Measurements from ENCODE around the gene BTK. TPM values are rescaled to one million over a fixed set of nuclear protein-coding genes. Genes with fewer than 3 reads are reported as not detected.

BTK gene
- total and polyA plus RNA-seq, 9 of the 15 experiments (the other 6 are each of a cell fraction or from before 2014, with no cell fraction given): 14.9 to 93.4 (median 65.2) TPM

- TF ChIP-seq CHD7 (IDR thresholded peaks at IDR 0.05; ENCODE audit: low read depth, low read length) (no peak), RFX5 (IDR thresholded peaks at IDR 0.05; ENCODE audit: low read depth, low read length) (no peak), SP1 (CRISPR knock-in tag; IDR thresholded peaks at IDR 0.05) (no peak), MED1 (CRISPR knock-in tag; IDR thresholded peaks at IDR 0.05; ENCODE audit: borderline replicate concordance) (no peak), GMEB1 (CRISPR knock-in tag; IDR thresholded peaks at IDR 0.05) (no peak), PTTG1 (tag; IDR thresholded peaks at IDR 0.05; ENCODE audit: low read depth) (no peak), ZNF79 (CRISPR knock-in tag; IDR thresholded peaks at IDR 0.05; ENCODE audit: low read depth) (no peak), FOS (IDR thresholded peaks at IDR 0.05; ENCODE audit: extremely low read depth, insufficient read length) (no peak), ZNF408 (CRISPR knock-in tag; IDR thresholded peaks at IDR 0.05; ENCODE audit: low read depth) (no peak), IRF1 (CRISPR knock-in tag; IDR thresholded peaks at IDR 0.05; ENCODE audit: borderline replicate concordance) (no peak), ZNF232 (CRISPR knock-in tag; IDR thresholded peaks at IDR 0.05) (peak; percentile 78), MCM2 (IDR thresholded peaks at IDR 0.05; ENCODE audit: low read depth) (no peak)
Observed at GRCh38 chrX:101348452-101349192, 37.4 kb downstream of the BTK start, which contains the start of gene TIMM8A (continued).
